IPS-18a (cell line): ENCODE data around the gene CSNK1A1.

Experiments used
- H3K27ac ChIP-seq: one replicate; pipeline ENCODE4 v1.5.1; 2013; ENCODE audit warnings: low read length
- H3K27me3 ChIP-seq: one replicate; pipeline ENCODE4 v1.6.1; 2013; ENCODE audit warnings: mild to moderate bottlenecking, low read length; ENCODE audit not compliant: control insufficient read depth, insufficient read depth
- H3K36me3 ChIP-seq: one replicate; pipeline ENCODE4 v1.6.1; 2013; ENCODE audit warnings: low read depth, low read length; ENCODE audit not compliant: control insufficient read depth
- H3K4me1 ChIP-seq: one replicate; pipeline ENCODE4 v1.6.1; 2013; ENCODE audit warnings: low read depth, low read length; ENCODE audit not compliant: control insufficient read depth
- H3K4me3 ChIP-seq: one replicate; pipeline ENCODE4 v1.5.1; 2013; ENCODE audit warnings: low read length
- H3K9ac ChIP-seq: one replicate; pipeline ENCODE4 v1.6.1; 2013; ENCODE audit warnings: mild to moderate bottlenecking, low read length, moderate library complexity
- H3K9me3 ChIP-seq: one replicate; pipeline ENCODE4 v1.6.1; 2013; ENCODE audit warnings: low read depth, low read length; ENCODE audit not compliant: control insufficient read depth

The CSNK1A1 gene

GRCh38 chr5:149586708-149587318 is 35.6 kb upstream of the CSNK1A1 start:
- Histone ChIP-seq H3K27me3 (peaks cover 4% of the 10 kb centered on the region), H3K4me3 (no peak overlapping the region), H3K9me3 (no peaks in the 10 kb centered on the region), H3K4me1 (peaks cover 7% of the 10 kb centered on the region), H3K36me3 (no peaks in the 10 kb centered on the region), H3K27ac (no peak overlapping the region), H3K9ac (no peak overlapping the region)

- H3K9me3 ChIP-seq, result no peaks in the 10 kb centered on the region
- H3K36me3 ChIP-seq, result no peaks in the 10 kb centered on the region
- H3K4me1 ChIP-seq, result peaks cover 10% of the 10 kb centered on the region
- H3K27me3 ChIP-seq, result peaks cover 13% of the 10 kb centered on the region
- H3K9ac ChIP-seq, result no peak overlapping the region
- H3K27ac ChIP-seq, result no peak overlapping the region
- H3K4me3 ChIP-seq, result no peak overlapping the region
Observed at GRCh38 chr5:149585910-149586309, 34.7 kb upstream of the CSNK1A1 start.

- H3K27me3 ChIP-seq, result peaks cover 26% of the 10 kb centered on the region
- no peaks in the 10 kb centered on the region for H3K9me3 ChIP-seq
- H3K9ac ChIP-seq, result no peak overlapping the region
- H3K36me3 ChIP-seq, result no peaks in the 10 kb centered on the region
- H3K4me1 ChIP-seq, result peaks cover 14% of the 10 kb centered on the region
- H3K4me3 ChIP-seq, result no peak overlapping the region
- H3K27ac ChIP-seq, result no peak overlapping the region
Observed at GRCh38 chr5:149584121-149584520, 32.9 kb upstream of the CSNK1A1 start.

- Histone ChIP-seq H3K9ac (no peak overlapping the region), H3K9me3 (no peaks in the 10 kb centered on the region), H3K27me3 (peaks cover 26% of the 10 kb centered on the region), H3K4me3 (no peak overlapping the region), H3K36me3 (no peaks in the 10 kb centered on the region), H3K4me1 (peaks cover 14% of the 10 kb centered on the region), H3K27ac (no peak overlapping the region)
Observed at GRCh38 chr5:149583394-149583793, 32.2 kb upstream of the CSNK1A1 start.

GRCh38 chr5:149581931-149582768 is 30.9 kb upstream of the CSNK1A1 start:
- Histone ChIP-seq H3K9ac (no peak overlapping the region), H3K4me3 (peak overlapping the region; percentile 61), H3K36me3 (no peaks in the 10 kb centered on the region), H3K27ac (no peak overlapping the region), H3K9me3 (no peaks in the 10 kb centered on the region), H3K27me3 (peaks cover 26% of the 10 kb centered on the region), H3K4me1 (peaks cover 14% of the 10 kb centered on the region)

GRCh38 chr5:149581192-149581861 is 30.1 kb upstream of the CSNK1A1 start, which contains the start of gene ARHGEF37:
ARHGEF37 (plus strand) TSS chr5:149581498; CDS start chr5:149597770, 16,272 bp downstream.
- Histone ChIP-seq H3K4me1 (peaks cover 14% of the 10 kb centered on the region), H3K9ac (no peak within 1 kb of the TSS), H3K4me3 (peak within 1 kb of the TSS; percentile 61), H3K27me3 (peaks cover 26% of the 10 kb centered on the region), H3K27ac (no peak within 1 kb of the TSS), H3K9me3 (no peaks in the 10 kb centered on the region), H3K36me3 (no peaks in the 10 kb centered on the region)

GRCh38 chr5:149580808-149581191 is 29.6 kb upstream of the CSNK1A1 start:
- H3K9ac ChIP-seq, result no peak overlapping the region
- H3K4me1 ChIP-seq, result peaks cover 14% of the 10 kb centered on the region
- no peaks in the 10 kb centered on the region for H3K9me3 ChIP-seq
- peaks cover 26% of the 10 kb centered on the region for H3K27me3 ChIP-seq
- no peak overlapping the region for H3K27ac ChIP-seq
- no peaks in the 10 kb centered on the region for H3K36me3 ChIP-seq
- peak overlapping the region; percentile 61 for H3K4me3 ChIP-seq

- Histone ChIP-seq H3K4me3 (no peak overlapping the region), H3K27me3 (peaks cover 26% of the 10 kb centered on the region), H3K4me1 (peaks cover 14% of the 10 kb centered on the region), H3K27ac (no peak overlapping the region), H3K36me3 (no peaks in the 10 kb centered on the region), H3K9me3 (no peaks in the 10 kb centered on the region), H3K9ac (no peak overlapping the region)
Observed at GRCh38 chr5:149578896-149579295, 27.7 kb upstream of the CSNK1A1 start.

GRCh38 chr5:149576021-149576420 is 24.8 kb upstream of the CSNK1A1 start:
- Histone ChIP-seq H3K27me3 (peaks cover 14% of the 10 kb centered on the region), H3K4me3 (no peak overlapping the region), H3K27ac (no peak overlapping the region), H3K9ac (no peak overlapping the region), H3K9me3 (no peaks in the 10 kb centered on the region), H3K36me3 (no peaks in the 10 kb centered on the region), H3K4me1 (peaks cover 4% of the 10 kb centered on the region)

GRCh38 chr5:149575131-149575530 is 23.9 kb upstream of the CSNK1A1 start:
- Histone ChIP-seq H3K27ac (no peak overlapping the region), H3K9ac (no peak overlapping the region), H3K4me3 (no peak overlapping the region), H3K27me3 (peaks cover 5% of the 10 kb centered on the region), H3K4me1 (no peaks in the 10 kb centered on the region), H3K36me3 (no peaks in the 10 kb centered on the region), H3K9me3 (no peaks in the 10 kb centered on the region)

- Histone ChIP-seq H3K9me3 (no peaks in the 10 kb centered on the region), H3K4me3 (no peak overlapping the region), H3K36me3 (no peaks in the 10 kb centered on the region), H3K27ac (no peak overlapping the region), H3K9ac (no peak overlapping the region), H3K4me1 (no peaks in the 10 kb centered on the region), H3K27me3 (no peaks in the 10 kb centered on the region)
Observed at GRCh38 chr5:149572576-149573231, 21.5 kb upstream of the CSNK1A1 start.
